ENCODE measurements around the gene NEAT1.

The NEAT1 gene

GRCh38 chr11:65422633-65423515, at the start of gene NEAT1:
NEAT1 (plus strand) TSS chr11:65422798.
- Histone ChIP-seq H3K36me3 (ENCODE audit: control insufficient read depth, insufficient read depth, low read length, severe bottlenecking) (peaks cover 38% of the 10 kb centered on the region), H3K4me3 (ENCODE audit: low read length) (peak within 1 kb of the TSS; percentile 99), H3K4me1 (ENCODE audit: control insufficient read depth, insufficient read depth, low read length) (peaks cover 21% of the 10 kb centered on the region), H3K9ac (ENCODE audit: low read length) (peak within 1 kb of the TSS; percentile 100), H3K27me3 (replicated peaks; ENCODE audit: control insufficient read depth, insufficient read depth, low read length) (no peaks in the 10 kb centered on the region), H3K9me3 (ENCODE audit: control insufficient read depth, low read length) (no peaks in the 10 kb centered on the region)
- peak; percentile 94 for DNase-seq (ENCODE audit: low read depth)

GRCh38 chr11:65373839-65374580, 48.6 kb upstream of the NEAT1 start:
- H3K9ac ChIP-seq (ENCODE audit: low read length) = no peak overlapping the region
- no peak overlapping the region for H3K4me3 ChIP-seq (ENCODE audit: low read length)
- peaks cover 10% of the 10 kb centered on the region for H3K4me1 ChIP-seq (ENCODE audit: control insufficient read depth, insufficient read depth, low read length)
- no peaks in the 10 kb centered on the region for H3K36me3 ChIP-seq (ENCODE audit: control insufficient read depth, insufficient read depth, low read length, severe bottlenecking)
- DNase-seq (ENCODE audit: low read depth) = no peak
- no peaks in the 10 kb centered on the region for H3K9me3 ChIP-seq (ENCODE audit: control insufficient read depth, low read length)
- no peaks in the 10 kb centered on the region for H3K27me3 ChIP-seq (replicated peaks; ENCODE audit: control insufficient read depth, insufficient read depth, low read length)

DNA sequence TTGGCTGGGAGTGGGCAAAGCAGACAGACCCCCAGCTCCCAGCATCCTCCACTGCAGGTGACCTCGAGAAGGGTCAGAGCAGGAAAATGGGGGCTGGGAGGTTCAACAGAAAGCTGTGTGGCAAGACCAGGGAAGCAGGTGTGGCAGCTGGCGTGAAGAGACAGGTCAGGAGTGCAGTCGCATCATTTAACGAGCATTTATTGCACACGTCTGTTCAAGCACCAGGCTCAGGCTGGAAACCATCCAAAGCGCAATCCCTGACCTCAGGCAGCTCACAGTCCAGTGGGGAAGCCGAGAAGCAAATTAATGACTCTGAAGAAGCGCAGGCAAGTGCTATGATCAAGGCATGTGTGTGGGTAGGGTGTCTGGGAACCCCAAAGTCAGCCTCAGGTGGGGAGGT, 47.6 kb upstream of the NEAT1 start:
- Histone ChIP-seq H3K27me3 (replicated peaks; ENCODE audit: control insufficient read depth, insufficient read depth, low read length) (no peaks in the 10 kb centered on the region), H3K9me3 (ENCODE audit: control insufficient read depth, low read length) (no peaks in the 10 kb centered on the region), H3K4me3 (ENCODE audit: low read length) (no peak overlapping the region), H3K36me3 (ENCODE audit: control insufficient read depth, insufficient read depth, low read length, severe bottlenecking) (no peaks in the 10 kb centered on the region), H3K9ac (ENCODE audit: low read length) (no peak overlapping the region), H3K4me1 (ENCODE audit: control insufficient read depth, insufficient read depth, low read length) (peaks cover 10% of the 10 kb centered on the region)
- no peak for DNase-seq (ENCODE audit: low read depth)

- no peaks in the 10 kb centered on the region for H3K27me3 ChIP-seq (replicated peaks; ENCODE audit: control insufficient read depth, insufficient read depth, low read length)
- H3K9me3 ChIP-seq (ENCODE audit: control insufficient read depth, low read length) = no peaks in the 10 kb centered on the region
- H3K4me3 ChIP-seq (ENCODE audit: low read length) = no peak overlapping the region
- H3K9ac ChIP-seq (ENCODE audit: low read length) = no peak overlapping the region
- H3K4me1 ChIP-seq (ENCODE audit: control insufficient read depth, insufficient read depth, low read length) = peaks cover 4% of the 10 kb centered on the region
- DNase-seq (ENCODE audit: low read depth) = no peak
- H3K36me3 ChIP-seq (ENCODE audit: control insufficient read depth, insufficient read depth, low read length, severe bottlenecking) = no peaks in the 10 kb centered on the region
Observed at GRCh38 chr11:65376138-65376713, 46.4 kb upstream of the NEAT1 start.

DNA sequence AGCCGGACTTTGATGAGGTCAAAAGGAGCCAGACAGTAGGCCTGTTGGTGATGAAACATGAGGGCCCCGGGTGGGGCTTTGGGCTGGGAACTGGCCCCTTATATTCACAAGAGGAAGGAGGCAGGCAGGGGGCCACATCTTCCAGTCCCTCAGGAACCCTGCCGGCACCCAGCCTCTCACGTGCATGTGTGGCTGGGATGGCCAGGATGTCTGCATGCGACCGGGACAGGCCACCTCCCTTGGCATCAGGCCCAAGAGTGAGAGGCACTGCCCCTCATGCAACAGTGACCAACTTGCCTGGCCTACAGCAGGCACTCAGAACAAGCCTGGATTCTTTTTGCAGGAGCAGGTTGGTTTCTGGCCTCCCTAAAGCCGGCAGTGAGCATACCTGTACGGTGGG, 45.6 kb upstream of the NEAT1 start:
- Histone ChIP-seq H3K9ac (ENCODE audit: low read length) (no peak overlapping the region), H3K4me3 (ENCODE audit: low read length) (no peak overlapping the region), H3K36me3 (ENCODE audit: control insufficient read depth, insufficient read depth, low read length, severe bottlenecking) (no peaks in the 10 kb centered on the region), H3K27me3 (replicated peaks; ENCODE audit: control insufficient read depth, insufficient read depth, low read length) (no peaks in the 10 kb centered on the region), H3K4me1 (ENCODE audit: control insufficient read depth, insufficient read depth, low read length) (peaks cover 6% of the 10 kb centered on the region), H3K9me3 (ENCODE audit: control insufficient read depth, low read length) (no peaks in the 10 kb centered on the region)
- no peak for DNase-seq (ENCODE audit: low read depth)

GRCh38 chr11:65377777-65378176, 44.8 kb upstream of the NEAT1 start:
- no peak overlapping the region for H3K4me3 ChIP-seq (ENCODE audit: low read length)
- no peaks in the 10 kb centered on the region for H3K27me3 ChIP-seq (replicated peaks; ENCODE audit: control insufficient read depth, insufficient read depth, low read length)
- no peaks in the 10 kb centered on the region for H3K9me3 ChIP-seq (ENCODE audit: control insufficient read depth, low read length)
- DNase-seq (ENCODE audit: low read depth) = no peak
- H3K4me1 ChIP-seq (ENCODE audit: control insufficient read depth, insufficient read depth, low read length) = peaks cover 10% of the 10 kb centered on the region
- no peak overlapping the region for H3K9ac ChIP-seq (ENCODE audit: low read length)
- no peaks in the 10 kb centered on the region for H3K36me3 ChIP-seq (ENCODE audit: control insufficient read depth, insufficient read depth, low read length, severe bottlenecking)

DNA sequence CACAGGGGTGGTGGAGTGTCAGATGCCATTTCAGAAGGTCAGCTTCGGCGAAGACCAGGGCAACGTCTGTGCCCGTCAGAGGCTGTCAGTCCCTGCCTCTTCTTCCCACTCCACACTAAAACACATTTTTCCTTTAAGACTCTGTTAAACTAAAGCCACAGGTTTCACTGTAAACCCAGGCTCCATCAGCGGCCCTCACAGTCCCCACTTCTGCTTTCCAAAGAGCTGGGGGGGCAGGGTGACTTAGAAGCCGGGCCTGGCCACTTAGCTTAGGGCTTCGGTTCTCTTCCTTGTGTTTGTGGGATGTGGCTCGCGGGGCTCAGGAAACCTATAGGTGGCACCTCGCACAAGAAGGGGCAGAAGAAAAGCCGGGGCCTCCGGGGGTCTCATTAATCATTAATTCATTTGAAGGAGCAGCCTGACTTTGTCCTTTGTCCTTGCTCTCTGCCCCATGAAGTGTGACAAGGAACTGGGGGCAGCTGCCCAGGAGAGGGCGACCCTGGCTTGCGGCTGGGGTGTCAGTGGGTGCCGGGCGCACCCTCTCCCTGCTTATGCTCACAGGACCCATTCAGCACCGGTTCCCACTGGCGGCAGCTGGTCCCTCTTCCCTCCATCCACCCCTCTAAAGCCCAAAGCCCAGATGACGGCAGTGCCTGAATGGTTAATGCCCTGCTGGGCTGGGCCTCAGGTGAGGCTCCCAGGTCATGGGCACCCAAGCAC, 44.2 kb upstream of the NEAT1 start:
- H3K9me3 ChIP-seq (ENCODE audit: control insufficient read depth, low read length) = no peaks in the 10 kb centered on the region
- no peak overlapping the region for H3K4me3 ChIP-seq (ENCODE audit: low read length)
- H3K36me3 ChIP-seq (ENCODE audit: control insufficient read depth, insufficient read depth, low read length, severe bottlenecking) = no peaks in the 10 kb centered on the region
- DNase-seq (ENCODE audit: low read depth) = no peak
- peaks cover 15% of the 10 kb centered on the region for H3K4me1 ChIP-seq (ENCODE audit: control insufficient read depth, insufficient read depth, low read length)
- no peaks in the 10 kb centered on the region for H3K27me3 ChIP-seq (replicated peaks; ENCODE audit: control insufficient read depth, insufficient read depth, low read length)
- no peak overlapping the region for H3K9ac ChIP-seq (ENCODE audit: low read length)

GRCh38 chr11:65378928-65379638, 43.5 kb upstream of the NEAT1 start:
- H3K27me3 ChIP-seq (replicated peaks; ENCODE audit: control insufficient read depth, insufficient read depth, low read length) = no peaks in the 10 kb centered on the region
- peaks cover 22% of the 10 kb centered on the region for H3K4me1 ChIP-seq (ENCODE audit: control insufficient read depth, insufficient read depth, low read length)
- H3K4me3 ChIP-seq (ENCODE audit: low read length) = no peak overlapping the region
- no peak overlapping the region for H3K9ac ChIP-seq (ENCODE audit: low read length)
- H3K9me3 ChIP-seq (ENCODE audit: control insufficient read depth, low read length) = no peaks in the 10 kb centered on the region
- H3K36me3 ChIP-seq (ENCODE audit: control insufficient read depth, insufficient read depth, low read length, severe bottlenecking) = no peaks in the 10 kb centered on the region
- no peak for DNase-seq (ENCODE audit: low read depth)

- H3K4me1 ChIP-seq (ENCODE audit: control insufficient read depth, insufficient read depth, low read length) = peaks cover 30% of the 10 kb centered on the region
- no peak for DNase-seq (ENCODE audit: low read depth)
- H3K9me3 ChIP-seq (ENCODE audit: control insufficient read depth, low read length) = no peaks in the 10 kb centered on the region
- H3K9ac ChIP-seq (ENCODE audit: low read length) = peak overlapping the region; percentile 39
- H3K27me3 ChIP-seq (replicated peaks; ENCODE audit: control insufficient read depth, insufficient read depth, low read length) = no peaks in the 10 kb centered on the region
- no peaks in the 10 kb centered on the region for H3K36me3 ChIP-seq (ENCODE audit: control insufficient read depth, insufficient read depth, low read length, severe bottlenecking)
- H3K4me3 ChIP-seq (ENCODE audit: low read length) = no peak overlapping the region
Observed at GRCh38 chr11:65379698-65380459, 42.7 kb upstream of the NEAT1 start.

DNA sequence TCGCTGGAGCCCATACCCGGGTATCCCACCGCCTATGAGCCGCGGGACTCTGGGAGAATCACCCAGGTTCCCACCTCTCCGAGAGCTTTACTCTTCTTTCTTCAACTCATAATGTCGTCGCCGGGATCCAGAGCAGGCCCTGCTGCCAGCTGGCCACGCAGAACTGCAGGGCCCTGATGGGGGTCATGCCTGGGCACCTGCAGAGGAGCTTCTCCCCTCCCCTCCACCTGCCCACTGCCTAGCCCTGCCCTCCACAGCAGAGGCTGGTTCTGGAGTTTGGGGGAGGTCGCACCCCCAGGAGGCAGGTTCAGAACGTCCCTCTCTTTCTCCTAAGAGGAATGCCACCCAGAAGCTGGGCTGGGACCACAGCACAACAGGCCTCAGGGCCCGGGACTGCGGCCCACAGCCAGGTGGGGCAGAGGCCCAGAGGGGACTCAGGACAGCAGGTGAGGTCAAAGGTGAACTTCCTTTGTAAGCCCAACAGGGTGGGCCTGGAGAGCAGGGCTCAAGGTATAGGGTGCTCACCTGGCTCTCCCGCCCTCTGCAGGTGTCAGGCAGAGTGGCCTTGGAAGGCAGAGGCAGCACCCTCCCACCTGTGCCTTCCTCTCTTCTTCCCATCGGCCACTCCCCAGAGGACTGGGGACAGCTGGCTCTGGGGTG, 42.0 kb upstream of the NEAT1 start:
- Histone ChIP-seq H3K9me3 (ENCODE audit: control insufficient read depth, low read length) (no peaks in the 10 kb centered on the region), H3K9ac (ENCODE audit: low read length) (peak overlapping the region; percentile 94), H3K36me3 (ENCODE audit: control insufficient read depth, insufficient read depth, low read length, severe bottlenecking) (no peaks in the 10 kb centered on the region), H3K4me3 (ENCODE audit: low read length) (no peak overlapping the region), H3K4me1 (ENCODE audit: control insufficient read depth, insufficient read depth, low read length) (peaks cover 37% of the 10 kb centered on the region), H3K27me3 (replicated peaks; ENCODE audit: control insufficient read depth, insufficient read depth, low read length) (no peaks in the 10 kb centered on the region)
- DNase-seq (ENCODE audit: low read depth) = no peak
